OCI-LY1 (cell line): ENCODE results near the gene GLRA2.
"Not testable (repeated sequence)": the region's sequence is repeated elsewhere in the genome, so short reads cannot be mapped to it uniquely, and the experiment has no call there.

Source experiments
- EZH2 ChIP-seq: fragments of 200-600 bp; sonication (generic), shearing (Covaris generic); IDR thresholded peaks from 2 replicates; pipeline ENCODE4 v1.8.0; 2017; ENCODE audit warnings: borderline replicate concordance, mixed run types, mild to moderate bottlenecking, antibody characterized with exemption, low read length, moderate library complexity, mixed read lengths
- TF ChIP-seq, protein P1 (sequence below): fragments of 200-600 bp; sonication (generic), shearing (Covaris generic); IDR thresholded peaks from 2 replicates; pipeline ENCODE4 v1.5.1; 2017; ENCODE audit warnings: mild to moderate bottlenecking, antibody characterized with exemption, low read length, moderate library complexity, mixed read lengths

DNA sequence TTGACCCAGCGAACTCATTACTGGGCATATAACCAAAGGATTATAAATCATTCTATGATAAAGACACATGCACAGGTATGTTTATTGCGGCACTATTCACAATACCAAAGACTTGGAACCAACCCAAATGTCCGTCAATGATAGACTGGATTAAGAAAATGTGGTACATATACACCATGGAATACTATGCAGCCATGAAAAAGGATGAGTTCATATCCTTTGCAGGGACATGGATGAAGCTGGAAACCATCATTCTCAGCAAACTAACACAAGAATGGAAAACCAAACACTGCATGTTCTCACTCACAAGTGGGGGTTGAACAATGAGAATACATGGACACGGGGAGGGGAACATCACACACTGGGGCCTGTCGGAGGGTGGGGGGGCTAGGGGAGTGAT, 83.1 kb downstream of the GLRA2 start:
- TF ChIP-seq EZH2, result not testable (repeated sequence)
- TF ChIP-seq, protein P1, sequence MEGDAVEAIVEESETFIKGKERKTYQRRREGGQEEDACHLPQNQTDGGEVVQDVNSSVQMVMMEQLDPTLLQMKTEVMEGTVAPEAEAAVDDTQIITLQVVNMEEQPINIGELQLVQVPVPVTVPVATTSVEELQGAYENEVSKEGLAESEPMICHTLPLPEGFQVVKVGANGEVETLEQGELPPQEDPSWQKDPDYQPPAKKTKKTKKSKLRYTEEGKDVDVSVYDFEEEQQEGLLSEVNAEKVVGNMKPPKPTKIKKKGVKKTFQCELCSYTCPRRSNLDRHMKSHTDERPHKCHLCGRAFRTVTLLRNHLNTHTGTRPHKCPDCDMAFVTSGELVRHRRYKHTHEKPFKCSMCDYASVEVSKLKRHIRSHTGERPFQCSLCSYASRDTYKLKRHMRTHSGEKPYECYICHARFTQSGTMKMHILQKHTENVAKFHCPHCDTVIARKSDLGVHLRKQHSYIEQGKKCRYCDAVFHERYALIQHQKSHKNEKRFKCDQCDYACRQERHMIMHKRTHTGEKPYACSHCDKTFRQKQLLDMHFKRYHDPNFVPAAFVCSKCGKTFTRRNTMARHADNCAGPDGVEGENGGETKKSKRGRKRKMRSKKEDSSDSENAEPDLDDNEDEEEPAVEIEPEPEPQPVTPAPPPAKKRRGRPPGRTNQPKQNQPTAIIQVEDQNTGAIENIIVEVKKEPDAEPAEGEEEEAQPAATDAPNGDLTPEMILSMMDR, result not testable (repeated sequence)
